Mesenchymal stem cell (in vitro differentiated cells and primary cell): ENCODE data around the gene SLC24A4.

Experiments used
- DNase-seq: peaks from one replicate; pipeline ENCODE4 v3.0.0-alpha.2; 2013
- H2AFZ ChIP-seq: one replicate; pipeline ENCODE4 v1.6.1; 2013; ENCODE audit warnings: low read depth, mild to moderate bottlenecking, control low read depth, inconsistent platforms, low read length, moderate library complexity
- H2AK5ac ChIP-seq: 2 replicates; pipeline ENCODE4 v1.6.1; 2013; ENCODE audit warnings: low read length, moderate library complexity, mild to moderate bottlenecking, inconsistent platforms; ENCODE audit not compliant: severe bottlenecking
- H2BK120ac ChIP-seq: one replicate; pipeline ENCODE4 v1.6.1; 2013; ENCODE audit warnings: low read depth, mild to moderate bottlenecking, inconsistent platforms, low read length, moderate library complexity
- H2BK12ac ChIP-seq, 2 experiments: one replicate each; pipeline ENCODE4 v1.6.1; 2013; ENCODE audit warnings: inconsistent platforms in 2 of 2, low read length in 2 of 2, mild to moderate bottlenecking in 2 of 2, moderate library complexity in 2 of 2, control low read depth in 1 of 2
- H2BK15ac ChIP-seq: one replicate; pipeline ENCODE4 v1.6.1; 2013; ENCODE audit warnings: mild to moderate bottlenecking, low read depth, inconsistent platforms; ENCODE audit not compliant: poor library complexity, severe bottlenecking
- H2BK5ac ChIP-seq: 2 replicates; pipeline ENCODE4 v1.6.1; 2013; ENCODE audit warnings: low read depth, mild to moderate bottlenecking, low read length, control low read depth, inconsistent platforms; ENCODE audit not compliant: poor library complexity, severe bottlenecking
- H3K14ac ChIP-seq, 2 experiments: one replicate each; pipeline ENCODE4 v1.6.1; 2013; ENCODE audit warnings: inconsistent platforms in 2 of 2, low read length in 2 of 2, control low read depth in 1 of 2, mild to moderate bottlenecking in 1 of 2, moderate library complexity in 1 of 2
- H3K18ac ChIP-seq, 2 experiments: one replicate each; pipeline ENCODE4 v1.6.1; 2013; ENCODE audit warnings: inconsistent platforms in 2 of 2, low read length in 2 of 2, control low read depth in 1 of 2, low read depth in 1 of 2, mild to moderate bottlenecking in 1 of 2
- H3K23ac ChIP-seq, 2 experiments: one replicate each; pipeline ENCODE4 v1.6.1; 2013; ENCODE audit warnings: inconsistent platforms in 2 of 2, low read length in 2 of 2, mild to moderate bottlenecking in 2 of 2, moderate library complexity in 2 of 2, control low read depth in 1 of 2
- H3K27ac ChIP-seq: 2 replicates; pipeline ENCODE4 v1.5.1; 2013; ENCODE audit warnings: mild to moderate bottlenecking, moderate library complexity, low read length, control low read depth, inconsistent platforms; ENCODE audit not compliant: poor library complexity, severe bottlenecking
- H3K27me3 ChIP-seq, 2 experiments: 2 replicates each; pipeline versions ENCODE4 v1.6.1 to v1.7.0; 2013; ENCODE audit warnings: low read length in 2 of 2, mild to moderate bottlenecking in 2 of 2, moderate library complexity in 2 of 2, control low read depth in 1 of 2, inconsistent platforms in 1 of 2; ENCODE audit not compliant: control insufficient read depth in 1 of 2, insufficient read depth in 1 of 2
- H3K36me3 ChIP-seq, 2 experiments: 2 replicates each; pipeline versions ENCODE4 v1.6.1 to v1.7.0; 2013; ENCODE audit warnings: low read length in 2 of 2, control low read depth in 1 of 2, inconsistent platforms in 1 of 2, low read depth in 1 of 2, mild to moderate bottlenecking in 1 of 2; ENCODE audit not compliant: insufficient read depth in 2 of 2, control insufficient read depth in 1 of 2
- H3K4ac ChIP-seq, 2 experiments: one replicate each; pipeline ENCODE4 v1.6.1; 2013; ENCODE audit warnings: inconsistent platforms in 2 of 2, low read length in 2 of 2, mild to moderate bottlenecking in 2 of 2, moderate library complexity in 2 of 2, control low read depth in 1 of 2, low read depth in 1 of 2
- H3K4me1 ChIP-seq: 2 replicates; pipeline ENCODE4 v1.6.1; 2013; ENCODE audit warnings: low read depth, low read length, control low read depth; ENCODE audit not compliant: control insufficient read depth, insufficient read depth
- H3K4me2 ChIP-seq: 2 replicates; pipeline ENCODE4 v1.6.1; 2013; ENCODE audit warnings: low read length, mild to moderate bottlenecking, inconsistent platforms; ENCODE audit not compliant: poor library complexity, severe bottlenecking
- H3K4me3 ChIP-seq, 2 experiments: 2 replicates each; pipeline versions ENCODE4 v1.5.1 to v1.7.0; 2013; ENCODE audit warnings: low read length in 2 of 2, mild to moderate bottlenecking in 2 of 2, control low read depth in 1 of 2, low read depth in 1 of 2; ENCODE audit not compliant: insufficient read depth in 1 of 2
- H3K79me1 ChIP-seq: replicated peaks from 2 replicates; pipeline ENCODE4 v1.6.1; 2013; ENCODE audit warnings: mild to moderate bottlenecking, control low read depth, low read length, inconsistent platforms; ENCODE audit not compliant: poor library complexity, severe bottlenecking
- H3K9ac ChIP-seq: 2 replicates; pipeline ENCODE4 v1.7.0; 2013; ENCODE audit warnings: mild to moderate bottlenecking, low read length, moderate library complexity
- H3K9me3 ChIP-seq: 2 replicates; pipeline ENCODE4 v1.7.0; 2013; ENCODE audit warnings: mild to moderate bottlenecking, low read length; ENCODE audit not compliant: control insufficient read depth
- H4K8ac ChIP-seq: one replicate; pipeline ENCODE4 v1.6.1; 2013; ENCODE audit warnings: inconsistent platforms, mild to moderate bottlenecking, low read length, moderate library complexity
- H4K91ac ChIP-seq: one replicate; pipeline ENCODE4 v1.6.1; 2013; ENCODE audit warnings: mild to moderate bottlenecking, low read length, inconsistent platforms
- WGBS: methylation state at CpG from one replicate; pipeline ENCODE4 v1.1.7; 2013; ENCODE audit warnings: mixed read lengths; 5-methylcytosine and 5-hydroxymethylcytosine counted together

Gene SLC24A4

GRCh38 chr14:92525322-92526095 lies 202.5 kb downstream of the SLC24A4 start:
- Histone ChIP-seq H3K36me3 (peaks cover 12 to 13% of the 10 kb centered on the region in 2 experiments), H2BK12ac (peak overlapping the region in 1 of 2 experiments; percentile 38), H2BK15ac (peak overlapping the region; percentile 54), H3K9ac (no peak overlapping the region), H4K8ac (peak overlapping the region; percentile 80), H3K79me1 (peaks cover 51% of the 10 kb centered on the region), H3K27me3 (no peaks in the 10 kb centered on the region), H3K9me3 (no peaks in the 10 kb centered on the region), H3K4me2 (no peak overlapping the region), H2AK5ac (no peak overlapping the region), H3K23ac (no peak overlapping the region), H2BK120ac (no peak overlapping the region), H3K4ac (no peak overlapping the region), H3K4me1 (peaks cover 12% of the 10 kb centered on the region), H4K91ac (peak overlapping the region; percentile 83), H3K18ac (peak overlapping the region; percentile 37 to 55), H2AFZ (no peak overlapping the region), H3K4me3 (no peak overlapping the region), H3K27ac (no peak overlapping the region), H3K14ac (peak overlapping the region in 1 of 2 experiments; percentile 77), H2BK5ac (no peak overlapping the region)
- DNase-seq = no peak
- WGBS = 96% methylated on average over 11 of the region's 12 CpGs

GRCh38 chr14:92527721-92528120 lies 204.8 kb downstream of the SLC24A4 start:
- 86% methylated on average over 14 of the region's 14 CpGs for WGBS
- Histone ChIP-seq H3K36me3 (peaks cover 0 to 12% of the 10 kb centered on the region in 2 experiments), H3K18ac (no peak overlapping the region), H3K4me3 (no peak overlapping the region), H3K4ac (no peak overlapping the region), H3K14ac (no peak overlapping the region), H3K9ac (no peak overlapping the region), H3K23ac (no peak overlapping the region), H4K8ac (no peak overlapping the region), H3K4me2 (no peak overlapping the region), H2BK5ac (no peak overlapping the region), H3K27me3 (no peaks in the 10 kb centered on the region), H2BK15ac (no peak overlapping the region), H2AK5ac (no peak overlapping the region), H3K27ac (no peak overlapping the region), H3K9me3 (no peaks in the 10 kb centered on the region), H3K79me1 (peaks cover 55% of the 10 kb centered on the region), H2BK12ac (no peak overlapping the region), H2AFZ (no peak overlapping the region), H2BK120ac (no peak overlapping the region), H4K91ac (no peak overlapping the region), H3K4me1 (peaks cover 19% of the 10 kb centered on the region)
- DNase-seq = peak; percentile 36

- peaks cover 0 to 12% of the 10 kb centered on the region in 2 experiments for H3K36me3 ChIP-seq
- peak overlapping the region; percentile 4 for H4K8ac ChIP-seq
- peaks cover 55% of the 10 kb centered on the region for H3K79me1 ChIP-seq
- 97% methylated on average over 14 of the region's 14 CpGs for WGBS
- H2BK15ac ChIP-seq = no peak overlapping the region
- no peaks in the 10 kb centered on the region for H3K27me3 ChIP-seq
- H3K4ac ChIP-seq = no peak overlapping the region
- no peak overlapping the region for H3K9ac ChIP-seq
- H3K4me1 ChIP-seq = peaks cover 20% of the 10 kb centered on the region
- H3K18ac ChIP-seq = no peak overlapping the region
- no peak overlapping the region for H3K4me3 ChIP-seq
- no peak overlapping the region for H4K91ac ChIP-seq
- H2AFZ ChIP-seq = no peak overlapping the region
- H3K4me2 ChIP-seq = no peak overlapping the region
- no peak overlapping the region for H3K23ac ChIP-seq
- no peaks in the 10 kb centered on the region for H3K9me3 ChIP-seq
- no peak for DNase-seq
- H3K27ac ChIP-seq = no peak overlapping the region
- H2BK120ac ChIP-seq = no peak overlapping the region
- no peak overlapping the region for H2BK12ac ChIP-seq
- no peak overlapping the region for H3K14ac ChIP-seq
- H2AK5ac ChIP-seq = no peak overlapping the region
- H2BK5ac ChIP-seq = no peak overlapping the region
Measured at GRCh38 chr14:92528486-92529100, 205.6 kb downstream of the SLC24A4 start.

GRCh38 chr14:92529903-92530302 lies 206.9 kb downstream of the SLC24A4 start:
- Histone ChIP-seq H3K27ac (no peak overlapping the region), H3K9me3 (no peaks in the 10 kb centered on the region), H3K27me3 (no peaks in the 10 kb centered on the region), H2BK15ac (no peak overlapping the region), H4K8ac (no peak overlapping the region), H2AK5ac (no peak overlapping the region), H2AFZ (no peak overlapping the region), H2BK5ac (no peak overlapping the region), H3K4me1 (peaks cover 16% of the 10 kb centered on the region), H3K23ac (no peak overlapping the region), H2BK12ac (no peak overlapping the region), H3K4me2 (no peak overlapping the region), H3K14ac (no peak overlapping the region), H2BK120ac (no peak overlapping the region), H3K36me3 (peaks cover 1 to 8% of the 10 kb centered on the region in 2 experiments), H3K9ac (peak overlapping the region; percentile 7), H3K18ac (no peak overlapping the region), H4K91ac (no peak overlapping the region), H3K4me3 (no peak overlapping the region), H3K79me1 (peaks cover 45% of the 10 kb centered on the region), H3K4ac (no peak overlapping the region)
- DNase-seq = no peak
- 69% methylated on average over 3 of the region's 4 CpGs for WGBS
